Neuronal stem cell (in vitro differentiated cells): ENCODE data around the gene KCNIP4.

ENCODE experiments used
- DNase-seq: peaks from one replicate; pipeline ENCODE4 v3.0.0-alpha.2; 2013; ENCODE audit warnings: low spot score
- H2AFZ ChIP-seq: one replicate; pipeline ENCODE4 v1.6.1; 2013; ENCODE audit warnings: mild to moderate bottlenecking, low read length, inconsistent platforms
- H2AK5ac ChIP-seq: 2 replicates; pipeline ENCODE4 v1.6.1; 2013; ENCODE audit warnings: low read depth, mild to moderate bottlenecking, inconsistent platforms, low read length, moderate library complexity, mixed read lengths
- H2BK120ac ChIP-seq: 2 replicates; pipeline ENCODE4 v1.6.1; 2013; ENCODE audit warnings: low read depth, mild to moderate bottlenecking, inconsistent platforms, low read length, moderate library complexity, mixed read lengths
- H2BK12ac ChIP-seq: one replicate; pipeline ENCODE4 v1.6.1; 2013; ENCODE audit warnings: low read length, inconsistent platforms
- H2BK15ac ChIP-seq: 2 replicates; pipeline ENCODE4 v1.6.1; 2013; ENCODE audit warnings: mild to moderate bottlenecking, low read length, inconsistent platforms, mixed read lengths
- H2BK5ac ChIP-seq: one replicate; pipeline ENCODE4 v1.6.1; 2013; ENCODE audit warnings: inconsistent platforms, mild to moderate bottlenecking, low read length, moderate library complexity
- H3K14ac ChIP-seq: one replicate; pipeline ENCODE4 v1.6.1; 2013; ENCODE audit warnings: low read length, inconsistent platforms
- H3K18ac ChIP-seq: 2 replicates; pipeline ENCODE4 v1.6.1; 2013; ENCODE audit warnings: low read length, inconsistent platforms
- H3K23ac ChIP-seq: 2 replicates; pipeline ENCODE4 v1.6.1; 2013; ENCODE audit warnings: low read depth, mild to moderate bottlenecking, mixed read lengths, low read length, inconsistent platforms; ENCODE audit not compliant: poor library complexity
- H3K27ac ChIP-seq: replicated peaks from 3 replicates; pipeline ENCODE4 v1.5.1; 2013; ENCODE audit warnings: low read length, inconsistent platforms
- H3K27me3 ChIP-seq, 3 experiments: 2 replicates each; pipeline ENCODE4 v1.6.1; 2013; ENCODE audit warnings: low read length in 3 of 3, mild to moderate bottlenecking in 2 of 3, inconsistent platforms in 1 of 3, low read depth in 1 of 3, mixed read lengths in 1 of 3, moderate library complexity in 1 of 3; ENCODE audit not compliant: control insufficient read depth in 3 of 3, insufficient read depth in 3 of 3
- H3K36me3 ChIP-seq, 2 donors: replicated peaks in 1 of 2; 2 replicates each; pipeline ENCODE4 v1.6.1; 2013; ENCODE audit warnings: low read length in 2 of 2; ENCODE audit not compliant: control insufficient read depth in 2 of 2, insufficient read depth in 2 of 2
- H3K4ac ChIP-seq: 2 replicates; pipeline ENCODE4 v1.6.1; 2013; ENCODE audit warnings: inconsistent platforms, mild to moderate bottlenecking, low read length, moderate library complexity
- H3K4me1 ChIP-seq, 2 donors: 1 replicate in 1 of 2; 2 replicates in 1 of 2; pipeline ENCODE4 v1.6.1; 2013; ENCODE audit warnings: low read length in 2 of 2, low read depth in 1 of 2; ENCODE audit not compliant: control insufficient read depth in 2 of 2, insufficient read depth in 1 of 2
- H3K4me2 ChIP-seq: one replicate; pipeline ENCODE4 v1.6.1; 2013; ENCODE audit warnings: mild to moderate bottlenecking, low read length, inconsistent platforms; ENCODE audit not compliant: insufficient read depth, poor library complexity, severe bottlenecking
- H3K4me3 ChIP-seq, 2 donors: 2 replicates each; pipeline ENCODE4 v1.5.1; 2013; ENCODE audit warnings: low read length in 2 of 2, mild to moderate bottlenecking in 2 of 2, inconsistent platforms in 1 of 2, moderate library complexity in 1 of 2
- H3K79me1 ChIP-seq: one replicate; pipeline ENCODE4 v1.6.1; 2013; ENCODE audit warnings: low read depth, mild to moderate bottlenecking, inconsistent platforms, low read length, moderate library complexity
- H3K9ac ChIP-seq: one replicate; pipeline ENCODE4 v1.6.1; 2013; ENCODE audit warnings: mild to moderate bottlenecking, low read depth, low read length, inconsistent platforms; ENCODE audit not compliant: poor library complexity
- H3K9me3 ChIP-seq, 2 donors: replicated peaks in 1 of 2; 2 replicates each; pipeline versions ENCODE3 to v1.6.1; 2013; ENCODE audit warnings: low read length in 2 of 2, mild to moderate bottlenecking in 2 of 2, inconsistent platforms in 1 of 2, low read depth in 1 of 2, mixed read lengths in 1 of 2, moderate library complexity in 1 of 2; ENCODE audit not compliant: control insufficient read depth in 2 of 2, insufficient read depth in 1 of 2
- H4K8ac ChIP-seq: one replicate; pipeline ENCODE4 v1.6.1; 2013; ENCODE audit warnings: low read depth, mild to moderate bottlenecking, inconsistent platforms, low read length, moderate library complexity
- H4K91ac ChIP-seq: one replicate; pipeline ENCODE4 v1.6.1; 2013; ENCODE audit warnings: low read length, low read depth, mild to moderate bottlenecking, inconsistent platforms; ENCODE audit not compliant: poor library complexity
- WGBS, 2 donors: extraction: QIAGEN DNeasy Blood & Tissue Kit; methylation state at CpG; one replicate each; pipeline ENCODE4 v1.1.7; 2013; ENCODE audit warnings: missing lambda C conversion rate in 2 of 2, mixed read lengths in 1 of 2; ENCODE audit not compliant: insufficient read length in 2 of 2, insufficient replicate concordance in 1 of 2; ENCODE audit errors: extremely low coverage in 2 of 2; 5-methylcytosine and 5-hydroxymethylcytosine counted together

The KCNIP4 gene

GRCh38 chr4:21374641-21375368, 573.8 kb downstream of the KCNIP4 start:
- H4K91ac ChIP-seq, result no peak overlapping the region
- H3K23ac ChIP-seq, result no peak overlapping the region
- no peak overlapping the region for H2BK12ac ChIP-seq
- no peak overlapping the region for H3K14ac ChIP-seq
- H3K27ac ChIP-seq, result no peak overlapping the region
- H3K4me2 ChIP-seq, result no peak overlapping the region
- no peak overlapping the region for H2BK5ac ChIP-seq
- no peak for DNase-seq
- no peak overlapping the region for H2BK15ac ChIP-seq
- H3K36me3 ChIP-seq, result no peaks in the 10 kb centered on the region
- no peaks in the 10 kb centered on the region for H3K9me3 ChIP-seq
- no peak overlapping the region for H2AFZ ChIP-seq
- no peak overlapping the region for H3K4me3 ChIP-seq
- no peak overlapping the region for H2BK120ac ChIP-seq
- no peak overlapping the region for H3K9ac ChIP-seq
- H2AK5ac ChIP-seq, result no peak overlapping the region
- H3K18ac ChIP-seq, result no peak overlapping the region
- no peak overlapping the region for H4K8ac ChIP-seq
- H3K4ac ChIP-seq, result no peak overlapping the region
- H3K4me1 ChIP-seq, result no peaks in the 10 kb centered on the region
- H3K27me3 ChIP-seq, result no peaks in the 10 kb centered on the region
- no CpG with 5 or more reads among the region's 2 CpGs for WGBS, 2 donors
- H3K79me1 ChIP-seq, result no peaks in the 10 kb centered on the region

DNA sequence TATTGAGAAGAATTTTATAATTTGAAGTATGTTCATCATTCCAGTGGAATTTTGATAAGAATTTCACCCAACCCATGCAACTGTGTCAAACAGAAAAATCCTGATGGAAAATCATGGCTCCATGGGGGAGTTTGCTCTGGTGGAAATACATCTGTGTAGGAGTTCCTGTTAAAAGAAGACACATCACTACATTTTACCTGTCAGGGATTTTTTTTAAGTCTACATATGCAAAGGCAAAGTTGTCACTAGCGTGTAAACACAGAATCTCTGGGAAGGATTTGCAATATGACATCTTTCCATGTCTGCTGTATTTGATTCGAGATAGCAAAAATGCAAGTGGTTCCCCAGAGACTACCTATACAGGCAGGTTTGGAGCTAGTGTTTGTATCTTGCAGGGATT, 581.0 kb downstream of the KCNIP4 start:
- Histone ChIP-seq H3K79me1 (no peaks in the 10 kb centered on the region), H4K91ac (no peak overlapping the region), H2AK5ac (no peak overlapping the region), H3K27me3 (no peaks in the 10 kb centered on the region), H3K18ac (no peak overlapping the region), H4K8ac (no peak overlapping the region), H3K4me1 (peaks cover 0 to 2% of the 10 kb centered on the region in 2 donors), H2BK120ac (no peak overlapping the region), H2BK12ac (no peak overlapping the region), H2BK15ac (no peak overlapping the region), H3K23ac (no peak overlapping the region), H3K4me3 (no peak overlapping the region), H3K4ac (no peak overlapping the region), H3K9me3 (no peaks in the 10 kb centered on the region), H3K9ac (no peak overlapping the region), H2AFZ (no peak overlapping the region), H3K4me2 (no peak overlapping the region), H3K14ac (no peak overlapping the region), H3K36me3 (no peaks in the 10 kb centered on the region), H2BK5ac (no peak overlapping the region), H3K27ac (no peak overlapping the region)
- no peak for DNase-seq
- no CpG with 5 or more reads among the region's 2 CpGs for WGBS, 2 donors

DNA sequence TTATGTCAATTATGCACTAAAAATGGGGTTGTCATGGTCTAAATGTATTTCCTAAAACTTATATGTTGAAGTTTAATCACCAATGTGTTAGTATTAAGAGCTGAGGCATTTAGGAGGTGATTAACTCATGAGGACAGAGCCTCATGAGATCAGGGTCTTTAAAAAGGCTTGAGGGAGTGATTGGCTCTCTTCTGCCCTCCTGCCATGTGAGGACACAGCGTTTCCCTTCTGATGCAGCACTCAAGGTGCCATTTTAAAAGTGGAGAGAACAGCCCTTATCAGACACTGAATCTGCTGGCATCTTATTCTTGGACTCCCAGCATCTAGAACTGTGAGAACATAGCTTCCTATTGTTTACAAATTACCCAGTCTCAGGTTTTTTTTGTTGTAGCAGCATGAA, 581.7 kb downstream of the KCNIP4 start:
- H3K18ac ChIP-seq, result no peak overlapping the region

GRCh38 chr4:21366312-21366711, 582.3 kb downstream of the KCNIP4 start:
- no peak overlapping the region for H2BK5ac ChIP-seq
- H3K27me3 ChIP-seq, result no peaks in the 10 kb centered on the region
- H2BK12ac ChIP-seq, result no peak overlapping the region
- H3K4me1 ChIP-seq, result peaks cover 0 to 2% of the 10 kb centered on the region in 2 donors
- no peak overlapping the region for H3K4ac ChIP-seq
- H3K4me3 ChIP-seq, result no peak overlapping the region
- H2BK15ac ChIP-seq, result no peak overlapping the region
- no peak overlapping the region for H2AK5ac ChIP-seq
- no peak overlapping the region for H3K27ac ChIP-seq
- H2BK120ac ChIP-seq, result no peak overlapping the region
- no peaks in the 10 kb centered on the region for H3K36me3 ChIP-seq
- no peak overlapping the region for H4K8ac ChIP-seq
- no peak overlapping the region for H3K14ac ChIP-seq
- H2AFZ ChIP-seq, result no peak overlapping the region
- no CpG with 5 or more reads among the region's 2 CpGs for WGBS, 2 donors
- no peak overlapping the region for H3K9ac ChIP-seq
- no peak overlapping the region for H3K18ac ChIP-seq
- no peak overlapping the region for H3K4me2 ChIP-seq
- no peaks in the 10 kb centered on the region for H3K9me3 ChIP-seq
- H4K91ac ChIP-seq, result no peak overlapping the region
- H3K79me1 ChIP-seq, result no peaks in the 10 kb centered on the region
- no peak overlapping the region for H3K23ac ChIP-seq
- no peak for DNase-seq

More for the DNA sequence above, 581.7 kb downstream of the KCNIP4 start:
- Histone ChIP-seq H4K91ac (no peak overlapping the region), H3K4me3 (no peak overlapping the region), H3K4ac (no peak overlapping the region), H3K27ac (no peak overlapping the region), H3K14ac (no peak overlapping the region), H3K9ac (no peak overlapping the region), H3K79me1 (no peaks in the 10 kb centered on the region), H3K36me3 (no peaks in the 10 kb centered on the region), H2AK5ac (no peak overlapping the region), H2BK15ac (no peak overlapping the region), H3K27me3 (no peaks in the 10 kb centered on the region), H3K4me1 (peaks cover 0 to 2% of the 10 kb centered on the region in 2 donors), H3K23ac (no peak overlapping the region), H2AFZ (no peak overlapping the region), H3K9me3 (no peaks in the 10 kb centered on the region), H3K4me2 (no peak overlapping the region), H2BK120ac (no peak overlapping the region), H2BK12ac (no peak overlapping the region), H2BK5ac (no peak overlapping the region), H4K8ac (no peak overlapping the region)
- DNase-seq, result no peak
- no CpG with 5 or more reads among the region's 1 CpG for WGBS, 2 donors
